HepG2 (cell line): ENCODE results near the gene MCRIP2. TPM values are rescaled to one million over a fixed set of nuclear protein-coding genes. Genes with fewer than 3 reads are reported as not detected.
A peak's percentile ranks its signal among the peaks of the same experiment; 100 is the strongest.

Source experiments
- AHDC1 ChIP-seq: sonication (generic); formaldehyde crosslinking; IDR thresholded peaks from 2 replicates; pipeline ENCODE4 v1.5.1; 2020; ENCODE audit warnings: mild to moderate bottlenecking, missing genetic modification reagents, borderline replicate concordance
- EHMT2 ChIP-seq: fragments of 200-600 bp; sonication (generic); IDR thresholded peaks from 2 replicates; pipeline ENCODE4 v1.7.0; 2017; ENCODE audit warnings: antibody characterized with exemption, low read depth, low read length, borderline replicate concordance
- EP300 ChIP-seq, 3 experiments: sonication (generic) in 1 of 3; formaldehyde crosslinking in 1 of 3; IDR thresholded peaks; 2 replicates each; pipeline versions ENCODE4 v1.5.1 to v1.6.1; 2011 to 2020; ENCODE audit warnings: low read depth in 2 of 3, low read length in 2 of 3, borderline replicate concordance in 1 of 3, improper control_type of control experiment in 1 of 3, mild to moderate bottlenecking in 1 of 3, missing genetic modification reagents in 1 of 3, moderate library complexity in 1 of 3
- POLR2AphosphoS2 ChIP-seq: IDR thresholded peaks from 2 replicates; pipeline ENCODE4 v1.6.1; 2011; ENCODE audit warnings: low read depth, low read length, improper control_type of control experiment
- RBM22 ChIP-seq: fragments of 200-400 bp; formaldehyde crosslinking; optimal IDR thresholded peaks from 2 replicates; pipeline ENCODE3; 2017; ENCODE audit warnings: mild to moderate bottlenecking, low read length, moderate library complexity
- TBX3 ChIP-seq: fragments of 450-650 bp; IDR thresholded peaks from 2 replicates; pipeline ENCODE4 v1.6.1; 2017; ENCODE audit warnings: antibody characterized with exemption, mild to moderate bottlenecking, inconsistent platforms, borderline replicate concordance
- TRAFD1 ChIP-seq: sonication (generic); formaldehyde crosslinking; IDR thresholded peaks from 2 replicates; pipeline ENCODE4 v1.5.1; 2020; ENCODE audit warnings: missing genetic modification reagents, mild to moderate bottlenecking, borderline replicate concordance
- USF2 ChIP-seq, 2 experiments: sonication (generic) in 1 of 2; formaldehyde crosslinking in 1 of 2; IDR thresholded peaks; 2 replicates each; pipeline versions ENCODE4 v1.5.1 to v1.6.1; 2011 to 2020; ENCODE audit warnings: borderline replicate concordance in 1 of 2, low read depth in 1 of 2, low read length in 1 of 2, mild to moderate bottlenecking in 1 of 2, missing genetic modification reagents in 1 of 2, moderate library complexity in 1 of 2
- ZIK1 ChIP-seq: sonication (generic); formaldehyde crosslinking; IDR thresholded peaks from 2 replicates; pipeline ENCODE4 v1.5.0; 2020; ENCODE audit warnings: mild to moderate bottlenecking, low read depth, missing genetic modification reagents, borderline replicate concordance
- ZNF121 ChIP-seq: sonication (generic); formaldehyde crosslinking; IDR thresholded peaks from 2 replicates; pipeline ENCODE4 v1.5.0; 2020; ENCODE audit warnings: mild to moderate bottlenecking, missing genetic modification reagents
- ZNF354B ChIP-seq: sonication (generic); formaldehyde crosslinking; IDR thresholded peaks from 2 replicates; pipeline ENCODE4 v1.8.0; 2022; ENCODE audit warnings: mild to moderate bottlenecking, missing genetic modification reagents
- ZNF652 ChIP-seq: IDR thresholded peaks from 2 replicates; pipeline ENCODE4 v1.6.1; 2016; ENCODE audit warnings: low read depth, borderline replicate concordance
- ZNF672 ChIP-seq: sonication (generic); formaldehyde crosslinking; IDR thresholded peaks from 2 replicates; pipeline ENCODE4 v1.8.1; 2022; ENCODE audit warnings: missing genetic modification reagents
- ZNF770 ChIP-seq: sonication (generic); formaldehyde crosslinking; IDR thresholded peaks from 2 replicates; pipeline ENCODE4 v1.5.0; 2020; ENCODE audit warnings: mild to moderate bottlenecking, missing genetic modification reagents
- polyA plus RNA-seq, 8 experiments: library from polyadenylated mRNA; depleted of rRNA in 3 of 8; stranded (reverse) in 7 of 8; unstranded in 1 of 8; fragments of >200 nt; fragmentation: Illumina TruSeq in 4 of 8; extraction: Trizol in 4 of 8; gene quantifications; 2 replicates each; pipeline versions ENCODE4 v1.2.1 to v1.2.3, GENCODE V29; 2011 to 2016; ENCODE audit warnings: low read depth in 4 of 8, missing spikeins in 1 of 8, mixed read lengths in 1 of 8; ENCODE audit not compliant: insufficient read depth in 1 of 8
- total RNA-seq, 5 experiments: library from RNA; depleted of rRNA; stranded (reverse); fragments of >200 nt; fragmentation: Illumina TruSeq; extraction: Trizol; gene quantifications; 2 replicates each; pipeline ENCODE4 v1.2.3, GENCODE V29; 2016; ENCODE audit warnings: low read depth in 1 of 5

Gene MCRIP2
- total and polyA plus RNA-seq, 2 of the 13 experiments (the other 11 are each of a cell fraction or from before 2014, with no cell fraction given) = 39.6 to 76.7 TPM

- TF ChIP-seq ZNF770 (CRISPR knock-in tag) (0 out of 2 replicates have a peak, but pooled peaks have one; percentile 2), ZIK1 (CRISPR knock-in tag) (peak; percentile 11; the same call in 1 of the 2 replicates), ZNF672 (CRISPR knock-in tag) (no peak), EP300 (IDR thresholded peaks at IDR 0.05; ENCODE audit: low read depth in 2 of 2, low read length in 2 of 2) (peak in 1 of 2 experiments; percentile 32; a peak in 1 of 4 replicates), EP300 (CRISPR knock-in tag; IDR thresholded peaks at IDR 0.05; ENCODE audit: borderline replicate concordance) (no peak), AHDC1 (no peak), TBX3 (no peak), ZNF354B (CRISPR knock-in tag) (no peak), POLR2AphosphoS2 (no peak), TRAFD1 (no peak), ZNF121 (0 out of 2 replicates have a peak, but pooled peaks have one; percentile 26), EHMT2 (no peak), USF2 (IDR thresholded peaks at IDR 0.05; ENCODE audit: low read depth, low read length) (no peak), USF2 (CRISPR knock-in tag; IDR thresholded peaks at IDR 0.05; ENCODE audit: borderline replicate concordance) (peak; percentile 87; the same call in 1 of the 2 replicates), RBM22 (peak; percentile 4), ZNF652 (CRISPR knock-in tag) (no peak)
Observed at GRCh38 chr16:630249-630814, 11.3 kb upstream of the MCRIP2 start (continued).
